GM18861 (cell line): Measurements from ENCODE around the gene CNR2.
"Not testable (repeated sequence)": the region's sequence is repeated elsewhere in the genome, so short reads cannot be mapped to it uniquely, and the experiment has no call there.

ENCODE experiments used
- ATAC-seq: cut with Tn5 transposase; IDR thresholded peaks from one replicate; pipeline ENCODE4 v1.9.1; 2021; ENCODE audit not compliant: unreplicated experiment

CNR2 gene

DNA sequence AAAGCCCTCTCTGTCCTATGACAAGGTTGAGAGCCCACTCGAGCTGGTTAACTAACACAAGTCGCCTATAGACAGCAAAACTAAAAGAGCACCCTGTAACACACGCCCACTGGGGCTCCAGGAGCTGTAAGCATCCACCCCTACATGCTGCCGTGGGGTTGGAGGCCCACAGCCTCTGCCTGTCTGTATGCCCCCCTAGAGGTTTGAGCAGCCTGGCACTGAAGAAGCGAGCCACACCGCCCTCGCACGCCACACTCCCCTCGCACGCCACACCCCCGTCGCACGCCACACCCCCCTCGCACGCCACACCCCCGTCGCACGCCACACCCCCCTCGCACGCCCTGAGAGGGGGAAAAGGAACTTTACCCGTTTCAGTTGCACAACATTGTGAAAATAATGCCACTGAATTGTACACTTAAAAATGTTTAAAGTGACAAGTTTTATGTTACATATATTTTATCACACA lies 74.7 kb downstream of the CNR2 start:
- no peak for ATAC-seq

DNA sequence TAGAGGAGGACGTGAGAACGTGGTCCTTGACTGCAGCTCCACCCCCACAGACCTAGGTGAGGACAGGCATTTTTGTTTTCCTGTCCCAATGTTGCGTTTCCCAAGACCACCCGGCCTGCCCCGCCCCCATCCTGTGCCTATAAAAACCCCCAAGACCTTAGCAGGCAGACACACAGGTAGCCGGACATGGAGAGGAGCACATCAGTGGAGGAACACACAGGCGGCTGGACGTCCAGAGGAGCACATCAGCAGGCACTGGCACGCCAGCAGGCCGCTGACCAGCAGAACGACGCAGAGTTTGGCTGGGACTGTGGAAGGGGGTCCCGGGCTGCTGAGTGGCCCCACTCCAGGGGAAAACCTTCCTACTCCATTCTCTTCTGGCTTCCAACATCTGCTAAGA lies 75.3 kb downstream of the CNR2 start:
- ATAC-seq, result no peak

DNA sequence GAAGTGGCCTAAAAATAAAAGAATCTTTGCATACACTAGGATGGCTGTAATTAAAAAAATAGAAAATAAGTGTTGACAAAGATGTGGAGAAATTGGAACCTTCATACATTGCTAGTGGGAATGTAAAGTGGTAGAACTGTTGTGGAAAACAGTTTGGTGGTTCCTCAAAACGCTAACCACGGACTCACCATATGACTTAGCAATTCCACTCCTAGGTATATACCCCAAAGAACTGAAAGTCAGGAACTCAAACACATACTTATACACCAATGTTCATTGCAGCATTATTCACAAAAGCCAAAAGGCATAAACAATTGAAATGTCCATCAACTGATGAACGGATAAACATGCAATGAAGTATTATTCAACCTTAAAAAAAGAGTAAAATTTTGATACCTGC lies 77.1 kb downstream of the CNR2 start:
- no peak for ATAC-seq

DNA sequence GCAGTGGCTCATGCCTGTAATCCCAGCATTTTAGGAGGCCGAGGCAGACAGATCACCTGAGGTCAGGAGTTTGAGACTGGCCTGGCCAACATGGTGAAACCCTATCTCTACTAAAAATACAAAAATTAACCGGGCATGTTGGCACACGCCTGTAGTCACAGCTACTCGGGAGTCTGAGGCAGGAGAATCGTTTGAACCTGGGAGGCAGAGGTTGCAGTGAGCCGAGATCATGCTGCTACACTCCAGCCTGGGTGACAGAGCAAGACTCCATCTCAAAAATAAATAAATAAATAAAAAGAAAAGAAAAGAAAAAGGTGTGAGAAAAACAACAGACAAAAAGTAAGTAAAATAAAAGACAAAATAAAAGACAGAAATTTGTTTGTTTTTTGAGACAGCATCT lies 79.0 kb downstream of the CNR2 start:
- not testable (repeated sequence) for ATAC-seq

DNA sequence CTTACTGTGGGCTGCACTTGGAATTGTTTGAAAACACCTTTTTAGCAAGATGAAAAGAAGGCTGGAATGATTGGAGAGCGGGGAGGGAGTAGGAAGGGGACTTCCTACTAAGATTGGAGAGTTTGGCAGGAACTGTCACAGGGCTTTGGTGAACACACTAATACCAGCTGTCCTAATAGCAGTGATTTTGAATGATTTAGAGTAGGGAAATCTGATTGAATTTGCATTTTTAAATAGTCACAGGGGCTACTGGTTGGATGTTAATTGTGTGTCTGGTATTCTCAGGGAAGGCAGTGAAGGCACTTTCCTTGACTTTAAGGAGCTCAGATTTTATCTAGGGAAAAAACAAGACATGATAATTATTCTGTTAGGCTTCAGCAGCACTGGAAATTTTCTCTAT lies 85.4 kb downstream of the CNR2 start:
- ATAC-seq, result no peak

DNA sequence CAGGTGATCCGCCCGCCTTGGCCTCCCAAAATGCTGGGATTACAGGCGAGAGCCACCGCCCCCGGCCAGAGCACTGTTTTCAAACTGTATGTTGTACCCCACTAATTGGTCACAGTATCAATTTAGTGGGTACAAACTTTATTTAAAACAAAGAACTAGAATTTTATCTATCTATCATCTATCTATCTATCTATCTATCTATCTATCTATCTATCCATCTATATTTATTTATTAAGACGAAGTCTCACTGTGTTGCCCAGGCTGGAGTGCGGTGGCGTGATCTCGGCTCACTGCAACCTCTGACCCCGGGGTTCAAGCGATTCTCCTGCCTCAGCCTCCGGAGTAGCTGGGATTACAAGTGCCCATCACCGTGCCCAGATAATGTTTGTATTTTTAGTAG lies 86.6 kb downstream of the CNR2 start:
- ATAC-seq, result not testable (repeated sequence)

DNA sequence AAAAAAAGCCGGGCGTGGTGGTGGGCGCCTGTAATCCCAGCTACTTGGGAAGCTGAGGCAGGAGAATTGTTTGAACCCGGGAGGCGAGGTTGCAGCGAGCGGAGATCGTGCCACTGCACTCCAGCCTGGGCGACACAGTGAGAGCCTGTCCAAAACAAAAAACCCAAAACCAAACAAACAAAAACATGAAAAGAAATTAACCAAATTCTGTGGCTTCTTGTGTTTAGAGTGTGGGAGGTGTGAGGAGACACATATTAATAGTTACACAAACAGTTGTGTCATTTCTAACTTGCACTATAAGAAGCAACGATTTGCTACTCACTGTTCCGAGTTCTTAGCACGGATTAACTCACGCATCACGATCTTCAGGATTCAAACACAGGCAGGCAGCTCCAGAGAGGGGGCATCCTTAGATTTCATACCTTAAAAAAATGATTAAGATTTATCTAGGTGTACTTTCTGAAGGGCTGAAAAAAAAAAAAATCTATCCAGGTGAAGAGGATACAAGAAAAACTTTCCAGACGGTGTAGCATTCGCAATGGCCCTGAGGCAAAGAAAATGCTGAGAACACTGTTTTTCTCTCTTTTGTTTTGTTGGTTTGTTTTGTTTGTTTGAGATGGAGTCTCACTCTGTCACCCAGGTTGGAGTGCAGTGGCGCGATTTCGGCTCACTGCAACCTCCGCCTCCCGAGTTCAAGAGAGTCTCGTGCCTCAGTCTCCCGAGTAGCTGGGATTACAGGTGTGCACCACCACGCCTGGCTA lies 87.2 kb downstream of the CNR2 start:
- ATAC-seq, result no peak

DNA sequence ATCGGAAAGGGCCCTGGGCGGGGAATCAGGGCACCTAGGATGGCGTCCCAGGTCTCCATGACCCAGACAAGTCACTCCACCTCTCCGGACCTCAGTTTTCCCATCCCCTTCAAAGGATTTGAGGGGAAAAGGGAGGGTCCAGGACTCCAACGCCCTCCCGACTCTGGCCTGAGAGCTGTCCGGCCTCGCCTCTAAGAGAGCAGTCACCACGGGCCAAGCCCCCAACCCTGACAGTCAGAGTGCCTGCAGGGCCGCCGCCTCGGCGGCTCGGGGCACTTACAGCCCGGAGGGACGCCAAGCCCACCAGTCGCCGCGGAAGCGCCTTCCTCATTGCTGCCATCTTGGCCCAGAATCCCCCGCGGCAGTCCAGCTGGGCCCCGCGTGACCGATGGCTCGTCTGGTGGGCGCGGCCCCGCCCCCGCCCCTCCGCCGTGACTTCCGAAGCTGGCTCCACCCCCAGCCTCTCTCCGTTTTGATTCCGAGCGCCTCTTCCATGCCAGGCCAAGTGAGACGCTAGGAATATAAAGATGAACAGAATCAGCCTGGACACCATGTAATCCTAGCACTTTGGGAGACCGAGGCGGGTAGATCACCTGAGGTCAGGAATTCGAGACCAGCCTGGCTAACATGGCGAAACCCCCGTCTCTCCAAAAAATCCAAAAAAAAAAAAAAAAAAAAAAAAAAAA lies 87.9 kb downstream of the CNR2 start, which contains the start of gene HMGCL:
HMGCL (minus strand) TSS at position 354 of the 686 bp plus-strand sequence; CDS start at position 340, 14 bp downstream.
- peak; percentile 51 for ATAC-seq

DNA sequence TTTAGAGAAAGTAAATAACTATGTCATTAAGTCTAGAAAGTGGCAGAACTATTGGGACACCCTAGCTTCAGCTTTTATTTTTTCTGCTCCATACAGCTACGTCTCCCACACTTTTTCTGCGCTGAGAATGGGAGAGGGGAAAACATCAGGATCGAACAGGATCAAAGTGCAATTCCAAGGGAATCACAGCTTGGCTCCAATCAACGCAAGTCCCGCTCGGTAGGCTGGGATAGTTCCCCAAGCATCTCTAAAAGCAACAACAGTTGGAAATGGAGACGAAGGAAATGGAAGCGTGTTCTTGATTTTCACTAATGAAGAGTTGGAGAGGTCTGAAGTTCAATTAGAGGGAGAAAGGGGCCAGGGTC lies 88.5 kb downstream of the CNR2 start:
- no peak for ATAC-seq

DNA sequence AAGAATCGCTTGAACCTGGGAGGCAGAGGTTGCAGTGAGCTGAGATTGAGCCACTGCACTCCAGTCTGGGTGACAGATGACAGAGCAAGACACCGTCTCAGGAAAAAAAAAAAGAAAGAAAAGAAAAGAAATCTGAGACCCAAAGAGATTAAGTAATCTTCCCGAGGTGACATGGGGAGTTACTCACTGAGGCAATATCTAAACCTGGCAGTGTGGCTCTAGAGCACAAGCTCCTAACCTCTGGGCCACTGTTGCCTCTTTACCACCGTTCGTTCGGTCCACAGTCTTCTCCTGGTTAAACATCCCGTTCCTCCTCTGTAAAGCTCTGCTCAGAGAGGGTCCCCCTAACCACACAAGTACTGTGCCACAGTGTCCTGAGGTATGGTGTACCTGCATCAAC lies 89.4 kb downstream of the CNR2 start:
- no peak for ATAC-seq
